ENCODE measurements around the gene WDR7. TPM values are rescaled to one million over a fixed set of nuclear protein-coding genes. Genes with fewer than 3 reads are reported as not detected.

The WDR7 gene
- total RNA-seq, 1 donor from 2014 or later, result 29.3 TPM

- intact Hi-C loops (cut with micrococcal nuclease), result no loop called here
- H3K9me3 ChIP-seq (replicated peaks), result no peaks in the 10 kb centered on the region
- no peaks in the 10 kb centered on the region for H3K27me3 ChIP-seq (ENCODE audit: low read depth)
- H3K4me1 ChIP-seq, result peaks cover 6% of the 10 kb centered on the region
- no peak for TF ChIP-seq CTCF (IDR thresholded peaks at IDR 0.05; ENCODE audit: borderline replicate concordance)
- no peak overlapping the region for H3K27ac ChIP-seq (replicated peaks)
- no peak overlapping the region for H3K4me3 ChIP-seq
- DNase-seq, result no peak
- H3K36me3 ChIP-seq, result no peaks in the 10 kb centered on the region
Observed at GRCh38 chr18:56910237-56910636, 259.1 kb downstream of the WDR7 start.

- H3K9me3 ChIP-seq (replicated peaks), result no peaks in the 10 kb centered on the region
- intact Hi-C loops (cut with micrococcal nuclease), result no loop called here
- no peak for DNase-seq
- H3K27ac ChIP-seq (replicated peaks), result no peak overlapping the region
- no peak overlapping the region for H3K4me3 ChIP-seq
- H3K36me3 ChIP-seq, result no peaks in the 10 kb centered on the region
- no peak for TF ChIP-seq CTCF (IDR thresholded peaks at IDR 0.05; ENCODE audit: borderline replicate concordance)
- peaks cover 6% of the 10 kb centered on the region for H3K4me1 ChIP-seq
- H3K27me3 ChIP-seq (ENCODE audit: low read depth), result no peaks in the 10 kb centered on the region
Observed at GRCh38 chr18:56910967-56911366, 259.8 kb downstream of the WDR7 start.

- intact Hi-C loops (cut with micrococcal nuclease), result no loop called here
- Histone ChIP-seq H3K27ac (replicated peaks) (no peak overlapping the region), H3K9me3 (replicated peaks) (no peaks in the 10 kb centered on the region), H3K36me3 (no peaks in the 10 kb centered on the region), H3K4me1 (peaks cover 10% of the 10 kb centered on the region), H3K27me3 (ENCODE audit: low read depth) (no peaks in the 10 kb centered on the region), H3K4me3 (no peak overlapping the region)
- no peak for DNase-seq
- TF ChIP-seq CTCF (IDR thresholded peaks at IDR 0.05; ENCODE audit: borderline replicate concordance), result no peak
Observed at GRCh38 chr18:56913941-56914340, 262.8 kb downstream of the WDR7 start.

GRCh38 chr18:56919190-56919589 lies 268.0 kb downstream of the WDR7 start:
- no peak for DNase-seq
- Histone ChIP-seq H3K9me3 (replicated peaks) (no peaks in the 10 kb centered on the region), H3K36me3 (peaks cover 2% of the 10 kb centered on the region), H3K4me1 (peaks cover 8% of the 10 kb centered on the region), H3K27me3 (ENCODE audit: low read depth) (no peaks in the 10 kb centered on the region), H3K27ac (replicated peaks) (no peak overlapping the region), H3K4me3 (no peak overlapping the region)
- TF ChIP-seq CTCF (IDR thresholded peaks at IDR 0.05; ENCODE audit: borderline replicate concordance), result no peak
- intact Hi-C loops (cut with micrococcal nuclease), result no loop called here

- H3K27ac ChIP-seq (replicated peaks), result no peak overlapping the region
- no peaks in the 10 kb centered on the region for H3K27me3 ChIP-seq (ENCODE audit: low read depth)
- DNase-seq, result no peak
- no peak for TF ChIP-seq CTCF (IDR thresholded peaks at IDR 0.05; ENCODE audit: borderline replicate concordance)
- peaks cover 9% of the 10 kb centered on the region for H3K36me3 ChIP-seq
- H3K4me3 ChIP-seq, result no peak overlapping the region
- intact Hi-C loops (cut with micrococcal nuclease), result no loop called here
- H3K9me3 ChIP-seq (replicated peaks), result no peaks in the 10 kb centered on the region
- H3K4me1 ChIP-seq, result peaks cover 8% of the 10 kb centered on the region
Observed at GRCh38 chr18:56921896-56922480, 270.8 kb downstream of the WDR7 start.

Measured in left ventricle myocardium inferior (tissue), 1 donor.